ENCODE results near the gene GABRB1. TPM values are rescaled to one million over a fixed set of nuclear protein-coding genes. Genes with fewer than 3 reads are reported as not detected.
A peak's percentile ranks its signal among the peaks of the same experiment; 100 is the strongest.

GABRB1 gene
- total RNA-seq, 1 experiment from 2014 or later, result 1.3 TPM

DNA sequence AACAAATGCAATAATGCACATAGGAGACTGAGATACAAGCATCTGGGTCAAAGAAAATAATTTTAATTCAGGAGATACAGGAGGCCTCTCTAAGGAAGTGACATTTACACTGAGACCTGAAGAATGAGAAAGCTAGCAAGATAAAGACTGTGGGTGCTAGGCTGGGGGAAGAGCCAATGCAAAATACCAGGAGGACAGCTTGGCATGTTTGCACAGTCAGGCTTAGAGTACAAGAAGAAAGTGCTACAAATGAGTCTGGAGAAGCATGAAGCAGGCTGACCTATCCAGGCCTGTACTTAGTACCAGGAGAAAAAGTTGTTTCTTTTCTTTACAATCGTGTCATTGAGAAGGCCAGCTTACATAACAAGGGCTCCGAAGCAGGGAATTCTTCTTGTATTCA lies 56.9 kb downstream of the GABRB1 start:
- in situ Hi-C loops (cut with HindIII; ENCODE audit: low pct_unique_long_range_greater_than_20kb, low sequenced_read_pairs), result no loop called here

DNA sequence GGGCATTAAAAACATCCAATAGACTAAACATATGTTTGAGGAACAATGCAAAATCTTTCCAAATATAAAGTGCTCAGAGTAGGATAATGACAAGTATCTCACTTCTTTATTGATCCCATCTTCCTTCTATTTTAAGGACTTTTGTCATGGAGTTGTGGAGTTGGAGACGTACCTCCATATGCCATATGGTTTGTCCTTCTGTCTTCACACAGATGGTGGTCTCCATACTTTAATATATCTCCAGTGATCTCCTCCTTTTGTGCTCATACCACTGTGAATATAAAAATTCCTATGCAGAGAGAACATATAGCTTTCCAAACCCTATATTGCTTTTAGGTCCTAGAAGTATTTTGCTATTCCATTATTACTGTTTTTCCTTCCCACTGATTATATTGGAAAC lies 64.5 kb downstream of the GABRB1 start:
- in situ Hi-C loops (cut with HindIII; ENCODE audit: low pct_unique_long_range_greater_than_20kb, low sequenced_read_pairs), result no loop called here
- no peak for DNase-seq (ENCODE audit: low read depth)

More for the DNA sequence above, 56.9 kb downstream of the GABRB1 start:
- DNase-seq (ENCODE audit: low read depth), result no peak

DNA sequence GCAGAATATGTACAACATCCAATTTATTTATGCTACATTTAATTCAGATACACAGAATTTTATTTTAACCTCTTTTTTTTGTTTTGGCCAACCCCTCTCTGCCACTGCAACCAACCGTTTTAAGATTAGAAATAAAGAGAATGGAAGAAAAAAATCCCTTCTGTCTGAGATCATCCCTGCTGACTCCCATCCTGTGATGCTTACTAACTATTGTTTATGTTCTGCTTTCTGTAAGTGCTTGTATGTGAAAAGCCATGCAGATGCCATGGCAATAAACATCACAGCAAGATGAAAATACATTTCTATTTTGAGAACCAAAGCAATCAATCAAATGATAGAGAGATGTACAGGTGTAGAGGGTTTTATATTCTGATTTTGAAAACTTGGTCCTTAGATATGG lies 70.1 kb downstream of the GABRB1 start:
- DNase-seq (ENCODE audit: low read depth), result no peak
- in situ Hi-C loops (cut with HindIII; ENCODE audit: low pct_unique_long_range_greater_than_20kb, low sequenced_read_pairs), result no loop called here

DNA sequence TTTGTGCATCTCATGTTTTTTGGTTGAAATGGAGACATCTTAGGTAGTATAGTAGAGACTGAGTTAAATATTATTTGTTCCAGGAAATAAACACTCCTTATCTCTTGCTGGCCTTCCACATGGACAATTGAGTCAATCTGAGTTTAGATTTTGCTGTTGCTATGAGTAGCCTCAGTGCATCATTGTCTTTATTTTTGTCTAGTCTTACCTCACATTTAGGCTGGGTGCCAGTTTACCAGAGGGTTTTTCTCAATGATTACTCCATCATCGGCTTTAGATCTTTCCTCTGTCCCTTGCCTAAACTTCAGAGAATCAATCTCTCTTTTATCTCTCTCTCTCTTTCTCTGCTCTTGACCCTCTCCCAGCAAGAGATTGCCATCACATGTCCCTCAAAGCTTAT lies 73.6 kb downstream of the GABRB1 start:
- in situ Hi-C loops (cut with HindIII; ENCODE audit: low pct_unique_long_range_greater_than_20kb, low sequenced_read_pairs), result no loop called here
- DNase-seq (ENCODE audit: low read depth), result no peak

DNA sequence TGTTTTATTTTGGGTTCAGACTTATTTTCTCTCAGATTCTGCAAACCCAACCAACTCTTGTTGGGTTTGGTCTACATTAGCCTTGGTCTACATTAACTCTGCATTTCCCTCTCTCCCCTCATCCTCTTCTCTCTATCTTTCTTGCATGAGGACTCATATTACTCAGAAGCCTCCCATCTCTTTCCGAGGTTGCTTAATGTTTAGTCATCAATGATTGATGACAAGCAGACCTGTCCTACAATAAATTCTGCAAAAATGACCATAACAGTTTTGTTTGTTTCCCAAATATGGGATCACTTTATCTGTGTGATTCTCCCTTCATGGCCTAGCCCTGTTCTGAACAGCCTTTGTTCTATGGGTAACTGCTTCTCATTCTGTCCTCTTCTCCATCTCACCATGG lies 75.2 kb downstream of the GABRB1 start:
- DNase-seq (ENCODE audit: low read depth), result no peak
- in situ Hi-C loops (cut with HindIII; ENCODE audit: low pct_unique_long_range_greater_than_20kb, low sequenced_read_pairs), result no loop called here

DNA sequence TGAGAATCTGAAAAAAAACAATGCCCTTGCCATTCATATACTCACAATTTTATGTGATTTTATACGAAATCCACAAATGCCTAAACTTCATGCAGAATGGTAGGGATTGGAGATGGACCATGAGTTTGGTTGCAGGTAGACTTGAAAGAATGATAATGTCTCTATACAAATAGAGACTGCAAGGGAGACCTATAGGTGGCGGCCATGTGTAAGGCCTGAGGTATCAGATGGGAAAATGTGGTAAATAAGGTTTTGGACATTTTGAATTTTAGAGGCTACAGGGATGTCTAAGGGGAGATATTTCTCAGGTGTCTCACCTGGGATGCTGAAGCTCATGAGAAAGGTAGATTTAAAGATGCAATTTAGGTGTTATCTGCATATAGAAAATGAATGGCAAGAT lies 78.0 kb downstream of the GABRB1 start:
- in situ Hi-C loops (cut with HindIII; ENCODE audit: low pct_unique_long_range_greater_than_20kb, low sequenced_read_pairs), result no loop called here
- DNase-seq (ENCODE audit: low read depth), result no peak

DNA sequence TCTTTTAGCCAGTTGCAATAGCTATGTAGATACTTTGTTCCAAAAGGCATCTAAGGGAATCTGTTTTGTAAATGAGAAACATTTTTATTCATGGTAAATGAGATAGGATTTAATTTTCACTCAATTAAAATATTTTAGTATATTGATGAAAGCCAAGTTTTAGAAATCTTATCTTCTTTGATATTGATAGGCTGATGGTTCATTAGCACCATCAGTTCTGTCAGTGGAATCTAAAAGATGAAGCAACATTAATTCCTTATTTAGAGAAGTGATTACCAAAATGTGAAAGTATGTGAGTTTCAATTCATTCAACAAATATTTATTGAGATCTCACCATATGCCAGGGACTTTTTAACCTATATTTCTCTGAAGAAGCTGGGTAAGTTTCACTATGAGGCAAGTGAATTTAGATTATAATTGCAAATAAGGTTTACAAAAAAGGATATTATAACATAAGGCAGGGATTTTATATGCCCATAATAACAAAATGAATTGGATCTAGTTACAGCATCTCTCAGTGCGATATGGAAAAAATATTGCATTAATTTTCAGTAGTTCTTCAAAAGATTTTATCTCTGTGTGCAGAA lies 79.3 kb downstream of the GABRB1 start:
- in situ Hi-C loops (cut with HindIII; ENCODE audit: low pct_unique_long_range_greater_than_20kb, low sequenced_read_pairs), result no loop called here

DNA sequence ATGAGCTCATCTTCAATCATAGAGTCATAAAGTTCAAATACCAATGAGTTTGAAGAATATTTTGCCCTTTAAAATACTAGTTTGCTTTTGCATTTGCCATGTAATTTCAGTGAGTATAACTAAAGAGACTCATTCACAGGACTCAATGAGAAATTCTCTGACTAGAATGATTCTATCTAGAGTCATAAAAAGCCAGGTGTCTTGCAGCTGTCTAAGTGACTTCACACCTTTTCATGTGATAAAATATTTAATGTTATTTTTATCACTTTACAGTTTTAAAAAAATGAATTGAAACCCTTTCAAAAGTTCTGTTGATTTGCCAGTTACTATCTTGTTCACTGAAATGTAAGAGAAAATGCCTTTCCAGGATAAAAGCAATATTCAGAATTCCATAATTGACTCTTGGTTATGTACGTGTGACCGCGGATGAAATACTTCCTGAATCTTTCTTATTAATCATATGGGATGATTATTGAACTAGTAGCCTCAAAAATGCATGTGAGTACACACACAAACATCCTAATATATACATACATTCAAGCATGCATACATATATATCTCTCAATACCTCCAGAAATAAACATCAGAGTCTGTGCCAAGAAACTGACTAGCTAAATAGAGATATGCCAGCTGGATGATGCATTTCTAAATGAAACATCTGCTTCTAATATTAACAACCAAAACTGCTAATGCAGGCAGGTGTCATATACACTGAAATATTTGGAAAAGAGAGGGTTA lies 87.0 kb downstream of the GABRB1 start:
- in situ Hi-C loops (cut with HindIII; ENCODE audit: low pct_unique_long_range_greater_than_20kb, low sequenced_read_pairs), result no loop called here
- no peak for DNase-seq (ENCODE audit: low read depth)

More for the DNA sequence above, 79.3 kb downstream of the GABRB1 start:
- DNase-seq (ENCODE audit: low read depth), result no peak

DNA sequence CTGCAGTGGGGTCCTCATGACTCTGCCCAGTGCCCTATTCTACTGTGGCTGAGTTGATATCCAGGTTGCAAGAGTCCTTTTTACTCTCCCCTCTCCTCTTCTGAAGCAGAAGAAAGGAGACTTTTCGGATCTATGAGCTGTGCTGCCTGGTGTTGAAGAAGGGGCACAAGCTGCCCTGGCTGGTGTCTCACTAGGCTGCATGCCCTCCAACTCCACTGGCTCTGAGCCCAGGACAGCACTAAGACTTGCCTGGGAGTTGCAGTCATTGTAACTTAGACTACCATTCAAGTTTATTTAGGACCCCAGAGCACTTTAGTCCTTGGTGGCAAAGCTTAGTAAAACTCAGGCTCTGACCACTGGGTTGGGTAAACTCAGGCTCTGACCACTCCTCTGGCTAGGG lies 89.4 kb downstream of the GABRB1 start:
- in situ Hi-C loops (cut with HindIII; ENCODE audit: low pct_unique_long_range_greater_than_20kb, low sequenced_read_pairs), result no loop called here
- DNase-seq (ENCODE audit: low read depth), result no peak

DNA sequence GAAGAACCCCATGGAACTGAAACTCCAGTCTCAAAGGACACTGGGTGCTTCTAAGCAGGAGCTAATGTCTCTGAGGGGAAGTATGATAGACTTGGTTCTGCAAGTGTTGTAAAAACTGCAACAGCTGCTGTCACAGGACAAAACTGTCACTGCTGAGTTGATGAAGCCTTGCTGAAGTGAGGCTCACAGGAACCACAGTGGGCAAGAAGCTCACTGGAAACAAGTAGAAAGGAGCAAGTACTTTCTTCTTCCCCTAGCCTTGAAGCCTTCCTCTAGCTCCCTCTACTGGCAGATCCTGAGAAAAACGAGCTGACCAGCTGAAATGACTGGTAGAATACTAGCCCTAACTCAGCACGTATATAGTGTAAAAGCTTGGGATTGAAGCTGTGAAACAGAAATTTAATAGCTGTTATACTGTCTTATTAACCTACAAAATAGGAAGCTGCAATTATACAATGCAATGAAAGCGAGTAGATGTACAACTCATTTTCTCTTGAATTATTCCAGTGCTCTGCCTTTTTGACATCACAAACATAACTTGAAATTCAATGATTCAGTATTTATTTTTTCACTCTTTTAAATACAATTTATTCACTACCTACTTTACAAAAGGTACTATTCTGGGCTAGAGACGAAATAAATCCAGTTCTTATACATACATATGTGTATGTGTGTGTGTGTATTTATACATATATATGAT lies 91.4 kb downstream of the GABRB1 start:
- in situ Hi-C loops (cut with HindIII; ENCODE audit: low pct_unique_long_range_greater_than_20kb, low sequenced_read_pairs), result no loop called here
- peak; percentile 67 for DNase-seq (ENCODE audit: low read depth)

DNA sequence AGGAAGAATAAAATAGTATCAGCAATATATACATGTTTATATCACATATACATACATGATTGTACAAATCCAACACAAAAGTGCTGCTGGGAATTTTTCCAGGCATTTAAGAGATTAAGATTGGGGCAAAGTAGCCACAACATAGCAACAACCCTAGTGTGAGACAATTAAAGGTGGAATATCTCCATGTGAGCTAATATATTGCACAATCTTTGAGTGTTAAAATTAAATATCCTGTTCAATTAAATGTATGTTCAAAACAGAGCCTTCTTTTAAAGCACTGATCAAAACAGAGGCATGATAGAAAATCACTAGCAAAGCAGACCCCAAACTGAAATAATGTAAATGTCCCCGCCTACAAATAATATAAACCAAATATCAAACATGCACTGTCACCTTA lies 97.6 kb downstream of the GABRB1 start:
- in situ Hi-C loops (cut with HindIII; ENCODE audit: low pct_unique_long_range_greater_than_20kb, low sequenced_read_pairs), result no loop called here
- DNase-seq (ENCODE audit: low read depth), result no peak

DNA sequence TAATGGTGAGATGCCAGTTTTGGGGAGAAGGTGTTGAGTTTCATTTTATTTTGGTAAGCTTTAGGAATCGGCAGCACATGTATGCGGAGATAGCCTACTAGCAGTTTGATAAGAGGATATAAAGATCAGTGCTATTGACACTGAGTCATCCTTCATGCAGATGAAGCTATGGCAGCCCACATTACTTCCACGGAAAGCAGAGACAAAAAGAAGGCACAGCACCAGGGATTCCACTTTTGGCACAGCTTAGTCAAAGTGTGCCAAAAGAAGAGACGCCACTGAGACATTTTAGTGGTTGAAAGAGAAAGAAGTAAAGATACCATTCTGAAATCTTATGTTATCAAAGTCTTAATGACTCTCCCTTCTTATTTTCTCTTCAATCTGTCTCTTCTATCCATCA lies 103.8 kb downstream of the GABRB1 start:
- no peak for DNase-seq (ENCODE audit: low read depth)
- in situ Hi-C loops (cut with HindIII; ENCODE audit: low pct_unique_long_range_greater_than_20kb, low sequenced_read_pairs), result no loop called here

DNA sequence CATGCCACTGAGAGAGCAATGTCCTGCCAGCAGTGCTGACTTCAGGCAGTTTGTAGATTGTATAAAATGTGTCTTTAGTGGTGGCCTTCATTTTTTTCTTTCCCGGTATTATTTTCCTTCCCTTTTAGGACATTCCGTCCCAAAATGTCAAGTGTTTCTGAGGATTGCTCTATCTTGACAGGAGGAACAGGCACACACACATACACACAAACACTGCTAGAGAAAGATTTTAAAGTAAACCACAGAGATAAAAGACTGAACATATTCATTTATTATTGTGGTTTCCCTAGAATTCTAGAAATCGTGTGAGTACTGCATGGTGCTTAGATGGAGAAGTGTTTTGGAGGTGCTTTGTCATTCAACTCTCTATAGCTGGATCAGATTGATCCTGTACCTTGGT lies 111.9 kb downstream of the GABRB1 start:
- DNase-seq (ENCODE audit: low read depth), result no peak
- in situ Hi-C loops (cut with HindIII; ENCODE audit: low pct_unique_long_range_greater_than_20kb, low sequenced_read_pairs), result no loop called here

DNA sequence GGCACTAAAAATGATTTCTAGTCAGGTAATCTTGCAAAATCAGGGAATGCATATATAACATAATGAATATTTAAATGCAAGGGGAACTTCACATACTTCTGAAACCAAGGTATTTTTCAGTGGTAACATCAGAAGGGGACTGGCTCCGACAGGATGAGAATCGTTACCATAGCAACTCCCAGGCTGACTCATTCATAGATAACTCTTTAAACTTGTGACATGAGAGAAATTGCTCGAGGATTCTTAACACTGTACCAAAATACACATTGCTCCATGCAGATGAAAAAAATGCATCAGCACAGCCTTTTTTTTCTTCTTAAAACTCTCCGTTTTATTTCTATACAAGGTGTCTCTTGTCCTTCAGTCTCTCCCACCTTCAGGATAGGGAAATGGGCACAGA lies 114.3 kb downstream of the GABRB1 start:
- in situ Hi-C loops (cut with HindIII; ENCODE audit: low pct_unique_long_range_greater_than_20kb, low sequenced_read_pairs), result no loop called here
- peak; percentile 31 for DNase-seq (ENCODE audit: low read depth)

DNA sequence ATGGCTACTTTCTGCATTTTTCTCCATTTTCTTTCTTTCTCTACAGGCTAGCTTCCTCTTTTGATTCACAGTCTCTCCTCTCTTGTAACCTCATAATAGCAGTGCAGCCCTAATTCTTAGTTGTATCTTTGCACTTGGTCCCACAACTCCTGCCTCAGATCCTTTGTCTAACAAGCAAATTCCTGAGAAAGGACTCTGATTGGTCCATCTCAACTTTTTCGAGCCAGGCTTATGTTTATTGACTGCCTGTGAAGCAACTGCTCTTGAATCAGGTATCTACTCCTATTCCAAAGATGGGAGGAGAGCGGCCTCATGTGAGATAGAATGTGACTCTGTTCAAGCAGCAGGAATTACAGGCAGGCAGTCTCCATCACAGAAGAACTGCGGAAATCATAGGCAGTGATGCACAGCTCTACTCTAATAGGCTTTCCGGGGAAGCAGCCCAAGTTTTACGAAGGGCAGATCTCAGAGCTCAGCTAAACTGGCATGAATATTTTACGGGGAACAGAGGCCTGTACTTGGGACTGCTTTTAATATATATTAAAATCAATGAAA lies 123.5 kb downstream of the GABRB1 start:
- in situ Hi-C loops (cut with HindIII; ENCODE audit: low pct_unique_long_range_greater_than_20kb, low sequenced_read_pairs), result no loop called here
- DNase-seq (ENCODE audit: low read depth), result no peak

DNA sequence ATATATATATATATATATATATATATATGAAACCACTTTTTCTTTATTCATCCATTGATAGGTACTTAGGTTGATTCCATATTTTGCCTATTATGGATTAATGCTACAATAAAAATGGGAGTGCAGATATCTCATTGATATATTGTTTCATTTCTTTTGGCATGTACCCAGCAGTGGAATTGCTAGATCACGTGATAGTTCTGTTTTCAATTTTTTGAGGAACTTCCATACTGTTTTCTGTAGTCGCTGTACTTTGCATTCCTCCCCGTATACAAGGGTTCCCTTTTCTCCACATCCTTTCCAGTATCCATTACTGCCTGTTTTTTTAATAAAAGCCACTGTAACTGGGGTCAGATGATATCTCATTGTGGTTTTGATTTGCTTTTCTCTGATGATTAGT lies 124.6 kb downstream of the GABRB1 start:
- DNase-seq (ENCODE audit: low read depth), result no peak
- in situ Hi-C loops (cut with HindIII; ENCODE audit: low pct_unique_long_range_greater_than_20kb, low sequenced_read_pairs), result no loop called here

DNA sequence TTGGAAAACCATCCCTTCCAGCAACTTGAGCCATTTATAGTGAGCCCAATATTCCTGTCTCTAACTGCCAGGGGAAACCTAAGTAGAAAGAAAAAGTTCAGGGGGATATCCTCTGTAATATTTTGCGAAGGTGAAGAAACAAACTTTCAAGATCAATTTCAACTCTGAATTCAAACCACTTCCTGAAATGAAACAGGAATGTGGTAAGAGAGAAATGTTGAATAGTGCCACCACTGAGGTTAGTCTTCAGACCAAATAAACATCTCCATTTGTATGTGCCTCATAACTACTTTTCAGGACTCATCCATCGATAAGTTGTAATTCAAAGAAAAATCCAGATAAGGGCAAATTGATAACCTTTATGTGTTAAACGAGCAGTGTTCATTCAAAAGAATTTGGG lies 128.7 kb downstream of the GABRB1 start:
- in situ Hi-C loops (cut with HindIII; ENCODE audit: low pct_unique_long_range_greater_than_20kb, low sequenced_read_pairs), result no loop called here
- no peak for DNase-seq (ENCODE audit: low read depth)

DNA sequence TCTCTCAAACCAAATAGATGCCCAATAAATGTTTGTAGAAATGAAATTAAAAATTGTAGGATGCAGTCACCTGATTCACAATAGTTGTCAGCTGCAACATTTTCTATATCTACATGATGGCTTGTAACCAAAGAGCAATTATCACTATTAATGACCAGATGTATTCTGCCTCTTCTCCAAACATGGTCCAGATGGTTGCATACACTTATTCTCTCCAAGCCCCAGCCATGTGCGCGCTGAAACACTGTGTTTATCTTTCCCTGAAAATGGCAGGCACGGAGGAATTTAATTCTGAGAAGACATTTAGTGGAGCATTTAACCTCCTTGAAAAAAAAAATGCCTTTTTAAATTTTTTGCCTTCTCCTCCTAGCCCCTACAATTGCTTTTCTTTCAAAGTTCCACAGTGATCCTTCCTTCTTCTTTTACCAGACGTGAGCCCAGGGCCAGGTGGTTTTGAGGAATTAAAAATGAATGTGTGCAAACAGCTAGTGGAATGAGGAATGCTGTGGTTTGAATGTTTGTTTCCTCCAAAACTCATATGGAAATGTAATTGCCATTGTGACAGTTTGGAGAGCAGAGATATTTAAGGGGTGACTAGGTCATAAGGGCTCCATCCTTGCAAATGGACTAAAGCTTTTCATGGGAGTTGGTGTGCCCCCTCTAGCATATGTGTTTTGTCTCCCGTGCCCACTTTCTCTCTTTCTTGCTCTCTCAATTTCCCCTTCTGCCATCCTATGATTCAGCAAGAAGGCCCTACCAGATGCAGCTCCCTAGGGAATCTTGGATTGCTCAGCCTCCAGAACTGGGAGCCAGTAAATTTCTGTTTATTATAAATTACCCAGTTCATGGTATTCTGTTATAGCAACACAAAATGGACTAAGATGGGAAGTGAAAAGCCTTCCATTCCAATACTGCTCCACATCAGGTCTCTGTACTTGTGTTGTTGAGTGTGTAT lies 136.0 kb downstream of the GABRB1 start:
- DNase-seq (ENCODE audit: low read depth), result no peak
- in situ Hi-C loops (cut with HindIII; ENCODE audit: low pct_unique_long_range_greater_than_20kb, low sequenced_read_pairs), result no loop called here

Data from Caki2 (cell line).